Tibial nerve (tissue), 4 donors: ENCODE results near the gene KIF1B. TPM values are rescaled to one million over a fixed set of nuclear protein-coding genes. Genes with fewer than 3 reads are reported as not detected.
"Not testable (repeated sequence)": the region's sequence is repeated elsewhere in the genome, so short reads cannot be mapped to it uniquely, and the experiment has no call there.

ENCODE experiments used
- DNase-seq, 2 donors: peaks; one replicate each; pipeline ENCODE4 v3.0.0-alpha.2; 2019; ENCODE audit warnings: low spot score in 2 of 2
- H3K27ac ChIP-seq, 4 donors: fragments of 200-600 bp; sonication (generic) in 3 of 4; one replicate each; pipeline ENCODE4 v1.5.1; 2017 to 2019; ENCODE audit warnings: mild to moderate bottlenecking in 1 of 4
- H3K27me3 ChIP-seq, 2 donors: fragments of 200-600 bp; sonication (generic) in 1 of 2; one replicate each; pipeline versions ENCODE4 v1.5.1 to v1.6.0; 2017 to 2019
- H3K36me3 ChIP-seq, 3 donors: fragments of 200-600 bp; sonication (generic); one replicate each; pipeline ENCODE4 v1.5.1; 2018 to 2019
- H3K4me1 ChIP-seq, 4 donors: fragments of 200-600 bp; sonication (generic) in 3 of 4; one replicate each; pipeline ENCODE4 v1.5.1; 2017 to 2019
- H3K4me3 ChIP-seq, 4 donors: fragments of 200-600 bp; sonication (generic) in 3 of 4; one replicate each; pipeline ENCODE4 v1.5.1; 2017 to 2019; ENCODE audit warnings: mild to moderate bottlenecking in 1 of 4, moderate library complexity in 1 of 4
- H3K9me3 ChIP-seq, 4 donors: fragments of 200-600 bp; sonication (generic) in 3 of 4; one replicate each; pipeline ENCODE4 v1.5.1; 2017 to 2019
- EP300 ChIP-seq, 2 donors: sonication (generic); formaldehyde crosslinking; IDR thresholded peaks; one replicate each; pipeline ENCODE4 v1.6.1; 2017; ENCODE audit warnings: antibody characterized with exemption in 2 of 2, mild to moderate bottlenecking in 1 of 2
- POLR2A ChIP-seq, 2 donors: fragments of 450-650 bp; IDR thresholded peaks; one replicate each; pipeline ENCODE4 v1.6.1; 2017; ENCODE audit warnings: antibody characterized with exemption in 2 of 2, mild to moderate bottlenecking in 2 of 2, moderate library complexity in 2 of 2
- WGBS, 2 donors: methylation state at CpG; one replicate each; pipeline ENCODE4 v1.1.5; 2018; 5-methylcytosine and 5-hydroxymethylcytosine counted together
- total RNA-seq, 4 donors: library from RNA; depleted of rRNA; stranded (reverse); fragments of >200 nt; gene quantifications; one replicate each; pipeline ENCODE4 v1.1.0, GENCODE V29; 2016
- TF ChIP-seq, protein P1 (sequence below), 5 experiments: fragments of 200-600 bp in 3 of 5; fragments of 450-650 bp in 2 of 5; sonication (generic) in 3 of 5; IDR thresholded peaks; one replicate each; pipeline ENCODE4 v1.5.1; 2016 to 2019; ENCODE audit warnings: antibody characterized with exemption in 5 of 5, mild to moderate bottlenecking in 3 of 5, moderate library complexity in 2 of 5

The KIF1B gene
- total RNA-seq, 4 donors from 2014 or later: 50.6 to 76.2 (median 66.0) TPM

DNA sequence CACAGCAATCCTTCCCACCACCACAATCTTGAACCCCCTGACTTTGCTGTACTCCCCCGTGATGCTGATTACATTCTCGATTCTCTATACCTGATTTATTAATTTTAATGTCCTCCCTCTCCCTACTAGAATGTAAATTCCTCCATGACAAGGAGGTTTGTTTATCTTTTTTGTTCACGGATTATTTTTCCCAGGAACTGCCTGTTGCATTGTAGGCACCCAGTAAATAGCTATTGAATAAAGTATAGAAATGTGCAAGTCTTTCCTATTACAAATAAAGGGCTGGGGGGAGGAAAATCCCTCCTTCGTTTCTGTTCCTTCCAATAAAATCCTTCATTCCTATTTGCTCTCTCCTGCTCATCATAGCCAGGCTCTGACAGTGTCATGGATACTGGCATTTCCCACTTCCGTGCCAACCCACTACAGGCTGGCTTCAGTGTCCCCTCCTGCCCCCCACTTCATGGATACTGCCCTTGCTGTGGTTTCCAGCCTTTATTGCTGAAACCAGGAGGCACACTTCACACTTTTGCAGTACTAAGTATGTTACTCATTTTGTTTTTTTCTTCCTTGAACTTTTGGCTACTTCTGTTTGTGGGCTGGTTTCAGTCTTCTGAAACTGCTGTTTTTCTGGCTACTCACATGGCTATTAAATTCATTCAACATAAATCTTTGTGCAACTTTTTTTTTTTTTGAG is 7.5 kb downstream of the KIF1B start:
- H3K4me1 ChIP-seq: peaks cover 3 to 83% (median 34%) of the 10 kb centered on the region in 4 donors
- no peaks in the 10 kb centered on the region for H3K36me3 ChIP-seq
- H3K27me3 ChIP-seq: no peaks in the 10 kb centered on the region
- DNase-seq: no peak
- no peaks in the 10 kb centered on the region for H3K9me3 ChIP-seq
- TF ChIP-seq, protein P1, sequence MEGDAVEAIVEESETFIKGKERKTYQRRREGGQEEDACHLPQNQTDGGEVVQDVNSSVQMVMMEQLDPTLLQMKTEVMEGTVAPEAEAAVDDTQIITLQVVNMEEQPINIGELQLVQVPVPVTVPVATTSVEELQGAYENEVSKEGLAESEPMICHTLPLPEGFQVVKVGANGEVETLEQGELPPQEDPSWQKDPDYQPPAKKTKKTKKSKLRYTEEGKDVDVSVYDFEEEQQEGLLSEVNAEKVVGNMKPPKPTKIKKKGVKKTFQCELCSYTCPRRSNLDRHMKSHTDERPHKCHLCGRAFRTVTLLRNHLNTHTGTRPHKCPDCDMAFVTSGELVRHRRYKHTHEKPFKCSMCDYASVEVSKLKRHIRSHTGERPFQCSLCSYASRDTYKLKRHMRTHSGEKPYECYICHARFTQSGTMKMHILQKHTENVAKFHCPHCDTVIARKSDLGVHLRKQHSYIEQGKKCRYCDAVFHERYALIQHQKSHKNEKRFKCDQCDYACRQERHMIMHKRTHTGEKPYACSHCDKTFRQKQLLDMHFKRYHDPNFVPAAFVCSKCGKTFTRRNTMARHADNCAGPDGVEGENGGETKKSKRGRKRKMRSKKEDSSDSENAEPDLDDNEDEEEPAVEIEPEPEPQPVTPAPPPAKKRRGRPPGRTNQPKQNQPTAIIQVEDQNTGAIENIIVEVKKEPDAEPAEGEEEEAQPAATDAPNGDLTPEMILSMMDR (IDR thresholded peaks at IDR 0.05): no peak
- TF ChIP-seq POLR2A (IDR thresholded peaks at IDR 0.05): no peak
- peak overlapping the region in 3 of 4 donors; percentile 18 to 82 (median 25) for H3K27ac ChIP-seq
- 30 to 36% methylated on average over 5 of the region's 5 CpGs for WGBS, 2 donors
- H3K4me3 ChIP-seq: no peak overlapping the region

DNA sequence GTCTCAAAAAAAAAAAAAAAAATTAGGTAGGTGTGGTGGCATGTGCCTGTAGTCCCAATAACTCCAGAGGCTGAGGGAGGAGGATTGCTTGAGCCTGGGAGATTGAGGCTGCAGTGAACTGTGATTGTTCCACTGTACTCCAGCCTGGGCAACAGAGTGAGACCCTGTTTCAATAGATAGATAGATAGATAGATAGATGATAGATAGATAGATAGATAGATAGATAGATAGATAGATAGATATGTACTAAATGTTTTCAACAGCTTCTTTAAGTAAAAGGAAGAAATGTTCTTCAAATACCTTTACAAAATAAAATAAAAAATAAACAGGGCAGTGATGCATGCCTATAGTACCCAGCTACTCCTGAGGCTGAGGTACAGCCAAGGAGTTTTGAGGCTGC is 9.8 kb downstream of the KIF1B start:
- DNase-seq: no peak
- Histone ChIP-seq H3K4me3 (no peak overlapping the region), H3K9me3 (no peaks in the 10 kb centered on the region), H3K27ac (no peak overlapping the region), H3K4me1 (peaks cover 3 to 69% (median 21%) of the 10 kb centered on the region in 4 donors), H3K36me3 (no peaks in the 10 kb centered on the region), H3K27me3 (no peaks in the 10 kb centered on the region)
- TF ChIP-seq POLR2A (IDR thresholded peaks at IDR 0.05) (no peak), EP300 (IDR thresholded peaks at IDR 0.05) (no peak)
- TF ChIP-seq, protein P1 (IDR thresholded peaks at IDR 0.05): no peak

DNA sequence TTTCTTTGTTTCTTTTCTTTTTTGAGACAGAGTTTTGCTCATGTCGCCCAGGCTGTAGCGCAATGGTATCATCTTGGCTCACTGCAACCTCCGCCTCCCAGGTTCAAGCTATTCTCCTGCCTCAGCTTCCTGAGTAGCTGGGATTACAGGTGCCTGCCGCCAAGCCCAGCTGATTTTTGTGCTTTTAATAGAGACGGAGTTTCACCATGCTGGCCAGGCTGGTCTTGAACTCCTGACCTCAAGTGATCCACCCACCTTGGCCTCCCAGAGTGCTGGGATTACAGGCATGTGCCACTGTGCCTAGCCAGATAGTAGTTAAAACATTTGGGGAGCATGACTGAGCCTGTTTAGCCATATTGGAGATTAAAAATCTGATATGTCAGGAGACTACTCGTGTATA is 10.3 kb downstream of the KIF1B start:
- not testable (repeated sequence) for H3K36me3 ChIP-seq, DNase-seq, H3K9me3 ChIP-seq, H3K4me3 ChIP-seq, H3K27ac ChIP-seq, H3K27me3 ChIP-seq
- H3K4me1 ChIP-seq: peaks cover 3 to 68% (median 23%) of the 10 kb centered on the region in 4 donors
- whole genome bisulfite sequencing, 2 donors: 84 to 87% methylated on average over 6 of the region's 6 CpGs

DNA sequence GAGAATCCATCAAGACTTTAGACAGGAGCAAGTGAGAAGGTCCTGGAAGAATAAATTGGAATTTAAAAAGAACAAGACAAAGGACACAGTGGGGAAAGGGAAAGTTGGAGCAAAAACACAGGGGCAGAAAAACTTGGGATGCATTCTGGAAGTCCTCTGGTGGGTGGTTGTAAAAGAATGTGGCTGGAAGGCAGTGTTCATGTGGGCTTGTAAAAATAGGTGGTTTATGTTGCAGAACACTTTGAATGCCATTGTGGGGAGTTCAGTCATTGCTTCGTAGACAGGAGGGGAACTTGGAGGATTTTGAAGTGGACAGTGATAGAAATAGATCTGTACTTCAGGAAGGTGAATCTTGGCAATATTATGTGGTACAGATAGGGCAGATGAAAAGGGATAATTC is 15.2 kb downstream of the KIF1B start:
- Histone ChIP-seq H3K36me3 (no peaks in the 10 kb centered on the region), H3K27ac (peak overlapping the region in 2 of 4 donors; percentile 7 to 21), H3K27me3 (no peaks in the 10 kb centered on the region), H3K4me1 (peaks cover 0 to 53% (median 8%) of the 10 kb centered on the region in 4 donors), H3K9me3 (no peaks in the 10 kb centered on the region), H3K4me3 (no peak overlapping the region)
- 45 to 52% methylated on average over 1 of the region's 1 CpG for WGBS, 2 donors
- no peak for DNase-seq
- TF ChIP-seq POLR2A (IDR thresholded peaks at IDR 0.05) (no peak), EP300 (IDR thresholded peaks at IDR 0.05) (no peak)
- TF ChIP-seq, protein P1 (IDR thresholded peaks at IDR 0.05): no peak

DNA sequence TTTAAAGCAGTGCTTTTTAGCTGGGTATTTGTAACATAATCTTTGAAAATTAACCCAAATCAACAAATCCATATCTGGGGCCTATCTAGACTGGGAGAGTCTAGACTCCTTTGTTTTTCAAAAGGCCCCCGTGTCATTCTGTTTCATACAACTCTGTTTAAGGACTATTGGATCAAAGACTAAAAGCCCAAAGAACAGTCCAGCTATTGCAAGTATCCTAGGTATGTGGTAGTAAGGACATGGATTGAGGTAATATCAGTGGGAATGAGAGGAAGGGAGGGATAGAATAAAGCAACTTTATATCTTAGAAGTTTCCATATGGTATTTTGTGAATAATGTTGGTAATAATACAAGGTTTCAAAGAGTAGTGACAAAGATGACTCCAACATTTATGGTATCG is 18.2 kb downstream of the KIF1B start:
- DNase-seq: no peak
- H3K4me1 ChIP-seq: peaks cover 0 to 53% (median 5%) of the 10 kb centered on the region in 4 donors
- no peaks in the 10 kb centered on the region for H3K27me3 ChIP-seq
- 55 to 76% methylated on average over 2 of the region's 2 CpGs for WGBS, 2 donors
- H3K4me3 ChIP-seq: no peak overlapping the region
- no peak overlapping the region for H3K27ac ChIP-seq
- peaks cover 0 to 6% (median 0%) of the 10 kb centered on the region in 3 donors for H3K36me3 ChIP-seq
- no peak for TF ChIP-seq POLR2A (IDR thresholded peaks at IDR 0.05)
- no peak for TF ChIP-seq EP300 (IDR thresholded peaks at IDR 0.05)
- TF ChIP-seq, protein P1 (IDR thresholded peaks at IDR 0.05): no peak
- H3K9me3 ChIP-seq: no peaks in the 10 kb centered on the region
